Measurements from ENCODE around the gene NKIRAS1.
"Not testable (repeated sequence)": the region's sequence is repeated elsewhere in the genome, so short reads cannot be mapped to it uniquely, and the experiment has no call there.

Gene NKIRAS1

GRCh38 chr3:23937296-23937695 is 20.5 kb upstream of the NKIRAS1 start:
- no peak for FAIRE-seq
- no peak for DNase-seq (ENCODE audit: insufficient read length)
- TF ChIP-seq POLR2AphosphoS5 (IDR thresholded peaks at IDR 0.05; ENCODE audit: low read depth, low read length): no peak
- TF ChIP-seq TAF1 (IDR thresholded peaks at IDR 0.05; ENCODE audit: borderline replicate concordance, low read depth, low read length): no peak
- TF ChIP-seq POLR2A (IDR thresholded peaks at IDR 0.05; ENCODE audit: low read depth, low read length): no peak

GRCh38 chr3:23934253-23934652 is 17.5 kb upstream of the NKIRAS1 start:
- no peak for DNase-seq (ENCODE audit: insufficient read length)
- TF ChIP-seq POLR2AphosphoS5 (IDR thresholded peaks at IDR 0.05; ENCODE audit: low read depth, low read length): no peak
- TF ChIP-seq TAF1 (IDR thresholded peaks at IDR 0.05; ENCODE audit: borderline replicate concordance, low read depth, low read length): no peak
- no peak for TF ChIP-seq POLR2A (IDR thresholded peaks at IDR 0.05; ENCODE audit: low read depth, low read length)
- FAIRE-seq: peak; percentile 54

- DNase-seq (ENCODE audit: insufficient read length) (no peak), FAIRE-seq (no peak)
- no peak for TF ChIP-seq TAF1 (IDR thresholded peaks at IDR 0.05; ENCODE audit: borderline replicate concordance, low read depth, low read length)
- TF ChIP-seq POLR2A (IDR thresholded peaks at IDR 0.05; ENCODE audit: low read depth, low read length): no peak
These were observed 15.8 kb upstream of the NKIRAS1 start for GRCh38 chr3:23932571-23932970.

DNA sequence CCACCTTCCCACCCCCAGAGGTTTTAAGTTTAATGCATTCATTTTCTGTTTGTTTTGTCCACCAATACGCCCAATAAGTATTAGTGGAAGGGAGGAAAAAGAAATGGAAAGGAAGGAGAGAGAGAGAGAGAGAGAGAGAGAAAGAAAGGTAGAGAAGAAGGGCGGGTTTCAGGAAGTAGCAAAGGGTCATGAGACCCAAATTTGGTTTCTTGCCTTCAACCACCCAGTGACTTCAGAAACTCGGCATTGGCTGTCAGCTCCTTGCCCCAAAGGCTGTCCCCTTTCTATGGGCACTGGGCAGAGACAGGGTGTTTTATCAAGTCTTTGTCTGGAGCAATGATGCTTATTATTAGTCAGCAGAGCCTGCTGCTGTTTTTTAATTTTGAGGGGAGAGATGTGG is 14.8 kb upstream of the NKIRAS1 start:
- no peak for DNase-seq (ENCODE audit: insufficient read length)
- no peak for TF ChIP-seq POLR2A (IDR thresholded peaks at IDR 0.05; ENCODE audit: low read depth, low read length)
- FAIRE-seq: no peak

GRCh38 chr3:23928524-23928923 is 11.7 kb upstream of the NKIRAS1 start:
- no peak for TF ChIP-seq POLR2AphosphoS5 (IDR thresholded peaks at IDR 0.05; ENCODE audit: low read depth, low read length)
- TF ChIP-seq TAF1 (IDR thresholded peaks at IDR 0.05; ENCODE audit: borderline replicate concordance, low read depth, low read length): no peak
- TF ChIP-seq POLR2A (IDR thresholded peaks at IDR 0.05; ENCODE audit: low read depth, low read length): no peak
- no peak for FAIRE-seq
- no peak for DNase-seq (ENCODE audit: insufficient read length)

- FAIRE-seq (no peak), DNase-seq (ENCODE audit: insufficient read length) (no peak)
- TF ChIP-seq POLR2A (IDR thresholded peaks at IDR 0.05; ENCODE audit: low read depth, low read length): no peak
- TF ChIP-seq TAF1 (IDR thresholded peaks at IDR 0.05; ENCODE audit: borderline replicate concordance, low read depth, low read length): no peak
- no peak for TF ChIP-seq POLR2AphosphoS5 (IDR thresholded peaks at IDR 0.05; ENCODE audit: low read depth, low read length)
These were observed 9.9 kb upstream of the NKIRAS1 start for GRCh38 chr3:23926736-23927135.

DNA sequence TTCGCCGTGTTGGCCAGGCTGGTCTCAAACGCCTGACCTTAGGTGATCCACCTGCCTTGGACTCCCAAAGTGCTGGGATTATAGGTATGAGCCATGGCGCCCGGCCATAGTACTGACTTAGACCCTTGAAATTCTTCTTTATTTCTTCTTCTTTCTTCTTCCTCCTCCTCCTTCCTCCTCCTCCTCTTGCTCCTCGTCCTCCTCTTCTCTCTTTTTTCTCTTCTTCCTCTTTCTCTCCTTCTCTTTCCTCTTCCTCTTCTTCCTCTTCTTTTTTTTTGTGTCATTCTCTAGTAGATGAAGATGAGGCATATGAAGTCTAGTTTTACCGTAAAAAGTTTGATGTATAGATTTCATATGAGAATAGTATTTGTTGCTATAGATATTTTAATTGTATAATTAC is 9.5 kb upstream of the NKIRAS1 start:
- TF ChIP-seq POLR2AphosphoS5 (IDR thresholded peaks at IDR 0.05; ENCODE audit: low read depth, low read length) (no peak), POLR2A (IDR thresholded peaks at IDR 0.05; ENCODE audit: low read depth, low read length) (no peak), TAF1 (IDR thresholded peaks at IDR 0.05; ENCODE audit: borderline replicate concordance, low read depth, low read length) (no peak)
- FAIRE-seq: no peak

GRCh38 chr3:23923786-23924185 is 7.0 kb upstream of the NKIRAS1 start:
- no peak for DNase-seq (ENCODE audit: insufficient read length)
- no peak for TF ChIP-seq POLR2A (IDR thresholded peaks at IDR 0.05; ENCODE audit: low read depth, low read length)
- TF ChIP-seq TAF1 (IDR thresholded peaks at IDR 0.05; ENCODE audit: borderline replicate concordance, low read depth, low read length): no peak
- no peak for TF ChIP-seq POLR2AphosphoS5 (IDR thresholded peaks at IDR 0.05; ENCODE audit: low read depth, low read length)
- FAIRE-seq: no peak

More for the DNA sequence above, 9.5 kb upstream of the NKIRAS1 start:
- DNase-seq (ENCODE audit: insufficient read length): no peak

DNA sequence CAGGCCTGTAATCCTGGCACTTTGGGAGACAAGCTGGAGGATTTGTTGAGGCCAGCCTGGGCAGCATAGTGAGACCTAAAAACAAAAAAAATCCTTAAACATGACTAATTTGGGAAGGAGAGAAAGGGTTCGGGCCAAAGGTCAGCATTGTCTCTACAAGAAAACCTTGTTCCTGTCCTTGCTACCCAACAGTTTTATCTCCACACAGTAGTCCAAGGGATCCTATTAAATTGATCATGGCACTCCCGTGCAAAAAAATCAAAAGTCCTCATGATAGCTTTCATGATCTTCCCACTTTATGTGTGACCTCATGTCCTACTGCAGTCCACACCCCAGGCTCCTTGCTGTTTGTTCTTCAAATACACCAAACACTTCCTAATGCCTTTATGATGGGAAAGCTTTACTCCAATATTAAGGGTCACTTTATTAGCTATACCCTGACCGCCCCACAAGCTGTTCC is 4.3 kb upstream of the NKIRAS1 start:
- no peak for DNase-seq (ENCODE audit: insufficient read length)
- TF ChIP-seq POLR2A (IDR thresholded peaks at IDR 0.05; ENCODE audit: low read depth, low read length) (peak; percentile 71), POLR2AphosphoS5 (IDR thresholded peaks at IDR 0.05; ENCODE audit: low read depth, low read length) (peak; percentile 75; the same call in 1 of the 2 replicates), TAF1 (IDR thresholded peaks at IDR 0.05; ENCODE audit: borderline replicate concordance, low read depth, low read length) (no peak)
- no peak for FAIRE-seq

DNA sequence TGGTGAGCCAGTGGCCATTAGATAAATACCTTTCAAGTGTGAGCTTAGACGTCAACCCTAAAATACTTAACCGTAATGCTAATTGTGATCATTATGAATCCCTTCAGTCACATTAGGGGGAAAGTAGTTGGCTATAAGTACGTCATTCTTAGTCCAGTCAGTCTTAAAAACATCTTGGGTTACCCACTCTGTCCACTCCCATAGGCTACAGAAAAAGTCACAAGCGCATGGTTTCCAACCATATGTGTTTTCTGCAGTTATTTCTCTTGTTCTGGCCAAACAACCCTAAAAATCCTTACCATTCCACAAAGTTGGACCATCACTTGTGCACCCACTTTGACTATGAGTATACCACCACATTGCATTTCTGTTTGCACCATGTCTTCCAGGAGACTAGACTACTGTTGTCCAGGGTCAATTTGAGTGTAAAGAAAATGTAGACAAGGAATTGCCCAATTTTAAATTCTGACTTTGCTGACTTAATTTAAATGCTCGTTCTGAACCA is 3.4 kb upstream of the NKIRAS1 start:
- no peak for TF ChIP-seq POLR2A (IDR thresholded peaks at IDR 0.05; ENCODE audit: low read depth, low read length)
- peak; percentile 63 for TF ChIP-seq POLR2AphosphoS5 (IDR thresholded peaks at IDR 0.05; ENCODE audit: low read depth, low read length)
- FAIRE-seq: no peak
- DNase-seq (ENCODE audit: insufficient read length): no peak

DNA sequence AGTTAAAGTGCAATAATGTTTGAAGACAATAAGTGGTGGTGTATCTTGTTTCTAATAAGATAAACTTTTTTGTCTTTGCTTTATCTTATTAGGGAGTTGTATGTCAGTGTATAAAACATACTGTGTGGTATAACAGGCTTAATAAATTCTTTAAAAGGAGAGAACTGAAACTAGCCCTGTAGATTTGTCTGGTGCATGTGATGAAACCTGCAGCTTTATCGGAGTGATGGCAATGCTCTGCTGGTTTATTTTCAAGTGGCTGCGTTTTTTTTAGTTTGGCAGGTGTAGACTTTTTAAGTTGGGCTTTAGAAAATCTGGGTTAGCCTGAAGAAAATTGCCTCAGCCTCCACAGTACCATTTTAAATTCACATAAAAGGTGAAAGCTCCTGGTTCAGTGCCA is 2.8 kb upstream of the NKIRAS1 start:
- DNase-seq (ENCODE audit: insufficient read length) (no peak), FAIRE-seq (no peak)
- TF ChIP-seq POLR2AphosphoS5 (IDR thresholded peaks at IDR 0.05; ENCODE audit: low read depth, low read length) (no peak), TAF1 (IDR thresholded peaks at IDR 0.05; ENCODE audit: borderline replicate concordance, low read depth, low read length) (no peak), POLR2A (IDR thresholded peaks at IDR 0.05; ENCODE audit: low read depth, low read length) (no peak)

DNA sequence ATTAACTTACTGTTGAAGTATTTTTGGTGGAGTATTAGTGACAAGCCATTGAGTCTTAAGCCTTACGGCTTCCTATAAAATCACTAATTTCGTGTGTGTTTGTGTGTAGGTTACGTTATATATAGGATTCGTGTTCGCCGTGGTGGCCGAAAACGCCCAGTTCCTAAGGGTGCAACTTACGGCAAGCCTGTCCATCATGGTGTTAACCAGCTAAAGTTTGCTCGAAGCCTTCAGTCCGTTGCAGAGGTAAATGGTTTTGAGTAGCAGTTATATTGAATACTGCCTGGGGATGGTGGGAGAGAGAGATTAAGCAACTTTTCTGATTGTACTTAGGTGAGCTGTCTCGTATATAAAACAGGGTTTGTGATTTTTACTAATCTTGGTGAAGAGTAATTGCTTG is 1.5 kb upstream of the NKIRAS1 start:
- FAIRE-seq; DNase-seq (ENCODE audit: insufficient read length): not testable (repeated sequence)

GRCh38 chr3:23917679-23918303 is 1.0 kb upstream of the NKIRAS1 start:
- DNase-seq (ENCODE audit: insufficient read length): not testable (repeated sequence)

More at GRCh38 chr3:23917679-23918303, 1.0 kb upstream of the NKIRAS1 start:
- not testable (repeated sequence) for FAIRE-seq
